GM23338 (cell line): Measurements from ENCODE around the gene MAP1LC3B2.

Experiments used
- EZH2 ChIP-seq: fragments of 200-600 bp; sonication (generic); IDR thresholded peaks from one replicate; pipeline ENCODE4 v1.8.0; 2017; ENCODE audit warnings: antibody characterized with exemption, mild to moderate bottlenecking, low read depth; ENCODE audit not compliant: unreplicated experiment
- EZH2phosphoT487 ChIP-seq: fragments of 200-600 bp; sonication (generic); IDR thresholded peaks from one replicate; pipeline ENCODE4 v1.8.1; 2018; ENCODE audit warnings: antibody characterized with exemption; ENCODE audit not compliant: unreplicated experiment
- JUNB ChIP-seq: IDR thresholded peaks from one replicate; pipeline ENCODE4 v1.6.1; 2016; ENCODE audit warnings: antibody characterized with exemption; ENCODE audit not compliant: unreplicated experiment
- POLR2AphosphoS5 ChIP-seq: IDR thresholded peaks from 2 replicates; pipeline ENCODE4 v1.6.1; 2016; ENCODE audit warnings: antibody characterized with exemption, low read depth
- ZNF114 ChIP-seq: fragments of 250-450 bp; sonication (Bioruptor Pico); IDR thresholded peaks from 2 replicates; pipeline ENCODE4 v1.5.0; 2020; ENCODE audit warnings: mild to moderate bottlenecking, moderate library complexity
- ZNF331 ChIP-seq: fragments of 250-450 bp; sonication (Bioruptor Pico); IDR thresholded peaks from 2 replicates; pipeline ENCODE4 v1.5.0; 2020; ENCODE audit warnings: low read depth, mild to moderate bottlenecking, moderate library complexity
- TF ChIP-seq, protein P1 (sequence below), 2 experiments: fragments of 200-600 bp in 1 of 2; sonication (generic) in 1 of 2; conservative IDR thresholded peaks; 2 replicates each; pipeline versions ENCODE4 v1.5.1 to v1.6.1; 2016 to 2017; ENCODE audit warnings: antibody characterized with exemption in 2 of 2, low read depth in 2 of 2, mild to moderate bottlenecking in 2 of 2, moderate library complexity in 1 of 2
- TF ChIP-seq, protein P2 (sequence below): IDR thresholded peaks from one replicate; pipeline ENCODE4 v1.6.1; 2018; ENCODE audit warnings: antibody characterized with exemption; ENCODE audit not compliant: unreplicated experiment

DNA sequence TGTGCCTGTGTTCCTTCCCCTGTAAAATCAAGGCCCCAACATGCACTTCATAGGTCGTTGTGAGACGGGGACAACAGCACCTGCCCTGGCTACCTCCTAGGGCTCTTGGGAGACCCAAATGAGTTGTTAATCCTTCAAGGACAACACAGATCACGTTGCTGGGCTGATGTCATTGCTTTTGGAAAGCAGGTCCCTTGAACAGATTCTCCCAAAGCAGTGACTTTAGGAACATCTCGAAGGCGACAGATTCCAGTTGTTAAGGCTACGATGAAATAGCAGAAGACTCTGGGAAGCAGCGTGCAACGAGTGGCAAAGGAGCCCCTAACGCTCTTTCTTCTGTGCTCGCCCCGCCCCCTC, 26.2 kb upstream of the MAP1LC3B2 start:
- TF ChIP-seq, protein P1, sequence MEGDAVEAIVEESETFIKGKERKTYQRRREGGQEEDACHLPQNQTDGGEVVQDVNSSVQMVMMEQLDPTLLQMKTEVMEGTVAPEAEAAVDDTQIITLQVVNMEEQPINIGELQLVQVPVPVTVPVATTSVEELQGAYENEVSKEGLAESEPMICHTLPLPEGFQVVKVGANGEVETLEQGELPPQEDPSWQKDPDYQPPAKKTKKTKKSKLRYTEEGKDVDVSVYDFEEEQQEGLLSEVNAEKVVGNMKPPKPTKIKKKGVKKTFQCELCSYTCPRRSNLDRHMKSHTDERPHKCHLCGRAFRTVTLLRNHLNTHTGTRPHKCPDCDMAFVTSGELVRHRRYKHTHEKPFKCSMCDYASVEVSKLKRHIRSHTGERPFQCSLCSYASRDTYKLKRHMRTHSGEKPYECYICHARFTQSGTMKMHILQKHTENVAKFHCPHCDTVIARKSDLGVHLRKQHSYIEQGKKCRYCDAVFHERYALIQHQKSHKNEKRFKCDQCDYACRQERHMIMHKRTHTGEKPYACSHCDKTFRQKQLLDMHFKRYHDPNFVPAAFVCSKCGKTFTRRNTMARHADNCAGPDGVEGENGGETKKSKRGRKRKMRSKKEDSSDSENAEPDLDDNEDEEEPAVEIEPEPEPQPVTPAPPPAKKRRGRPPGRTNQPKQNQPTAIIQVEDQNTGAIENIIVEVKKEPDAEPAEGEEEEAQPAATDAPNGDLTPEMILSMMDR (conservative IDR thresholded peaks at IDR 0.05; ENCODE audit: low read depth in 2 of 2) = no peak
- TF ChIP-seq EZH2 = no peak
- no peak for TF ChIP-seq JUNB
- TF ChIP-seq, protein P2, sequence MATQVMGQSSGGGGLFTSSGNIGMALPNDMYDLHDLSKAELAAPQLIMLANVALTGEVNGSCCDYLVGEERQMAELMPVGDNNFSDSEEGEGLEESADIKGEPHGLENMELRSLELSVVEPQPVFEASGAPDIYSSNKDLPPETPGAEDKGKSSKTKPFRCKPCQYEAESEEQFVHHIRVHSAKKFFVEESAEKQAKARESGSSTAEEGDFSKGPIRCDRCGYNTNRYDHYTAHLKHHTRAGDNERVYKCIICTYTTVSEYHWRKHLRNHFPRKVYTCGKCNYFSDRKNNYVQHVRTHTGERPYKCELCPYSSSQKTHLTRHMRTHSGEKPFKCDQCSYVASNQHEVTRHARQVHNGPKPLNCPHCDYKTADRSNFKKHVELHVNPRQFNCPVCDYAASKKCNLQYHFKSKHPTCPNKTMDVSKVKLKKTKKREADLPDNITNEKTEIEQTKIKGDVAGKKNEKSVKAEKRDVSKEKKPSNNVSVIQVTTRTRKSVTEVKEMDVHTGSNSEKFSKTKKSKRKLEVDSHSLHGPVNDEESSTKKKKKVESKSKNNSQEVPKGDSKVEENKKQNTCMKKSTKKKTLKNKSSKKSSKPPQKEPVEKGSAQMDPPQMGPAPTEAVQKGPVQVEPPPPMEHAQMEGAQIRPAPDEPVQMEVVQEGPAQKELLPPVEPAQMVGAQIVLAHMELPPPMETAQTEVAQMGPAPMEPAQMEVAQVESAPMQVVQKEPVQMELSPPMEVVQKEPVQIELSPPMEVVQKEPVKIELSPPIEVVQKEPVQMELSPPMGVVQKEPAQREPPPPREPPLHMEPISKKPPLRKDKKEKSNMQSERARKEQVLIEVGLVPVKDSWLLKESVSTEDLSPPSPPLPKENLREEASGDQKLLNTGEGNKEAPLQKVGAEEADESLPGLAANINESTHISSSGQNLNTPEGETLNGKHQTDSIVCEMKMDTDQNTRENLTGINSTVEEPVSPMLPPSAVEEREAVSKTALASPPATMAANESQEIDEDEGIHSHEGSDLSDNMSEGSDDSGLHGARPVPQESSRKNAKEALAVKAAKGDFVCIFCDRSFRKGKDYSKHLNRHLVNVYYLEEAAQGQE = no peak
- TF ChIP-seq ZNF331 (CRISPR knock-in tag) = no peak
- no peak for TF ChIP-seq EZH2phosphoT487
- no peak for TF ChIP-seq POLR2AphosphoS5
- no peak for TF ChIP-seq ZNF114 (CRISPR knock-in tag)
